Keratinocyte (primary cell): ENCODE data around the gene FIBP.

ENCODE experiments used
- EZH2 ChIP-seq: IDR thresholded peaks from one replicate; pipeline ENCODE4 v1.6.1; 2012; ENCODE audit warnings: inconsistent platforms, mild to moderate bottlenecking, low read length, moderate library complexity
- TF ChIP-seq, protein P1 (sequence below), 3 experiments: IDR thresholded peaks in 1 of 3; conservative IDR thresholded peaks in 1 of 3; optimal IDR thresholded peaks in 1 of 3; 2 replicates in 2 of 3; 3 replicates in 1 of 3; pipeline versions ENCODE3 to v1.5.1; 2011; ENCODE audit warnings: low read length in 3 of 3, mild to moderate bottlenecking in 3 of 3, moderate library complexity in 2 of 3, control low read depth in 1 of 3, inconsistent platforms in 1 of 3; ENCODE audit not compliant: insufficient read depth in 2 of 3; ENCODE audit errors: extremely low read depth in 1 of 3

DNA sequence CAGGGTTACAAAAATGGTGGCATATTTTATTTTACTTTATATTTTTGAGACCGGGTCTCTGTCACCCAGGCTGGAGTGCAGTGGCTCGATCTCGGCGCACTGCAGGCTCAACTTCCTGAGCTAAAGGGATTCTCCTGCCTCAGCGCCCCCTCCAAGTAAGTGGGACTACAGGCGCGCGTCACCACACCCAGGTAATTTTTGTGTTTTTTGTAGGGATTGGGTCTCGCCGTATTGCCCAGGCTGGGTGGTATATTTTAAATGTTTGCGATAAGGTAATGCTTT, 12.6 kb upstream of the FIBP start:
- TF ChIP-seq, protein P1, sequence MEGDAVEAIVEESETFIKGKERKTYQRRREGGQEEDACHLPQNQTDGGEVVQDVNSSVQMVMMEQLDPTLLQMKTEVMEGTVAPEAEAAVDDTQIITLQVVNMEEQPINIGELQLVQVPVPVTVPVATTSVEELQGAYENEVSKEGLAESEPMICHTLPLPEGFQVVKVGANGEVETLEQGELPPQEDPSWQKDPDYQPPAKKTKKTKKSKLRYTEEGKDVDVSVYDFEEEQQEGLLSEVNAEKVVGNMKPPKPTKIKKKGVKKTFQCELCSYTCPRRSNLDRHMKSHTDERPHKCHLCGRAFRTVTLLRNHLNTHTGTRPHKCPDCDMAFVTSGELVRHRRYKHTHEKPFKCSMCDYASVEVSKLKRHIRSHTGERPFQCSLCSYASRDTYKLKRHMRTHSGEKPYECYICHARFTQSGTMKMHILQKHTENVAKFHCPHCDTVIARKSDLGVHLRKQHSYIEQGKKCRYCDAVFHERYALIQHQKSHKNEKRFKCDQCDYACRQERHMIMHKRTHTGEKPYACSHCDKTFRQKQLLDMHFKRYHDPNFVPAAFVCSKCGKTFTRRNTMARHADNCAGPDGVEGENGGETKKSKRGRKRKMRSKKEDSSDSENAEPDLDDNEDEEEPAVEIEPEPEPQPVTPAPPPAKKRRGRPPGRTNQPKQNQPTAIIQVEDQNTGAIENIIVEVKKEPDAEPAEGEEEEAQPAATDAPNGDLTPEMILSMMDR (optimal IDR thresholded peaks at IDR 0.05 in 1 of 3, IDR thresholded peaks at IDR 0.05 in 1 of 3, conservative IDR thresholded peaks at IDR 0.05 in 1 of 3; ENCODE audit: extremely low read depth in 1 of 3, insufficient read depth in 2 of 3, low read length in 3 of 3) = no peak
- TF ChIP-seq EZH2 = no peak
